Non-pigmented ciliary epithelial cell (primary cell): ENCODE results near the gene LAD1.

ENCODE experiments used
- DNase-seq: peaks from one replicate; pipeline ENCODE4 v3.0.0-alpha.2; 2010; ENCODE audit warnings: low read depth

LAD1 gene

GRCh38 chr1:201347498-201348210 lies 51.5 kb downstream of the LAD1 start:
- DNase-seq, result no peak

- DNase-seq, result no peak
Observed at GRCh38 chr1:201346987-201347386, 52.1 kb downstream of the LAD1 start.

- DNase-seq, result no peak
Observed at GRCh38 chr1:201346337-201346939, 52.7 kb downstream of the LAD1 start.

GRCh38 chr1:201345081-201345355 lies 54.1 kb downstream of the LAD1 start:
- DNase-seq, result no peak

GRCh38 chr1:201344206-201345080 lies 54.7 kb downstream of the LAD1 start:
- no peak for DNase-seq

- no peak for DNase-seq
Observed at GRCh38 chr1:201341377-201341776, 57.7 kb downstream of the LAD1 start.

GRCh38 chr1:201336711-201337450 lies 62.2 kb downstream of the LAD1 start:
- no peak for DNase-seq

- DNase-seq, result no peak
Observed at GRCh38 chr1:201335901-201336300, 63.2 kb downstream of the LAD1 start.

- DNase-seq, result no peak
Observed at GRCh38 chr1:201335174-201335870, 63.8 kb downstream of the LAD1 start.

- DNase-seq, result no peak
Observed at GRCh38 chr1:201334325-201335173, 64.6 kb downstream of the LAD1 start.

- DNase-seq, result no peak
Observed at GRCh38 chr1:201332616-201333335, 66.3 kb downstream of the LAD1 start.

GRCh38 chr1:201332021-201332420 lies 67.1 kb downstream of the LAD1 start:
- no peak for DNase-seq

- no peak for DNase-seq
Observed at GRCh38 chr1:201331166-201331565, 68.0 kb downstream of the LAD1 start.
